ENCODE data around the gene SH3RF3. TPM values are rescaled to one million over a fixed set of nuclear protein-coding genes. Genes with fewer than 3 reads are reported as not detected.

The SH3RF3 gene
- total RNA-seq, 1 donor from 2014 or later = 10.8 TPM

- TF ChIP-seq POLR2A (IDR thresholded peaks at IDR 0.05) (no peak), POLR2AphosphoS5 (IDR thresholded peaks at IDR 0.05; ENCODE audit: insufficient read depth in 1 of 2, low read depth in 1 of 2) (no peak), CTCF (IDR thresholded peaks at IDR 0.05) (no peak)
- H3K27me3 ChIP-seq = no peaks in the 10 kb centered on the region
- no peaks in the 10 kb centered on the region for H3K36me3 ChIP-seq
- peaks cover 48% of the 10 kb centered on the region for H3K4me1 ChIP-seq
- no peaks in the 10 kb centered on the region for H3K9me3 ChIP-seq
- intact Hi-C loops (cut with DNase I) = no loop called here
- DNase-seq (ENCODE audit: extremely low spot score in 2 of 2) = no peak
- no peak overlapping the region for H3K27ac ChIP-seq
- H3K4me3 ChIP-seq = no peak overlapping the region
Measured at GRCh38 chr2:109210431-109211200, 81.6 kb downstream of the SH3RF3 start.

- H3K9me3 ChIP-seq = no peaks in the 10 kb centered on the region
- intact Hi-C loops (cut with DNase I) = no loop called here
- no peak for DNase-seq (ENCODE audit: extremely low spot score in 2 of 2)
- TF ChIP-seq POLR2AphosphoS5 (IDR thresholded peaks at IDR 0.05; ENCODE audit: insufficient read depth in 1 of 2, low read depth in 1 of 2) (no peak), POLR2A (IDR thresholded peaks at IDR 0.05) (no peak), CTCF (IDR thresholded peaks at IDR 0.05) (no peak)
- H3K4me3 ChIP-seq = no peak overlapping the region
- no peaks in the 10 kb centered on the region for H3K36me3 ChIP-seq
- H3K27ac ChIP-seq = no peak overlapping the region
- H3K4me1 ChIP-seq = peaks cover 48% of the 10 kb centered on the region
- H3K27me3 ChIP-seq = no peaks in the 10 kb centered on the region
Measured at GRCh38 chr2:109211315-109211714, 82.3 kb downstream of the SH3RF3 start.

- H3K4me1 ChIP-seq = peaks cover 56% of the 10 kb centered on the region
- no peak for TF ChIP-seq POLR2A (IDR thresholded peaks at IDR 0.05)
- TF ChIP-seq POLR2AphosphoS5 (IDR thresholded peaks at IDR 0.05; ENCODE audit: insufficient read depth in 1 of 2, low read depth in 1 of 2) = no peak
- TF ChIP-seq CTCF (IDR thresholded peaks at IDR 0.05) = no peak
Measured at GRCh38 chr2:109212836-109213563, 84.0 kb downstream of the SH3RF3 start.

GRCh38 chr2:109213646-109214433 lies 84.8 kb downstream of the SH3RF3 start:
- TF ChIP-seq CTCF (IDR thresholded peaks at IDR 0.05) (no peak), POLR2AphosphoS5 (IDR thresholded peaks at IDR 0.05; ENCODE audit: insufficient read depth in 1 of 2, low read depth in 1 of 2) (no peak), POLR2A (IDR thresholded peaks at IDR 0.05) (no peak)
- Histone ChIP-seq H3K4me3 (no peak overlapping the region), H3K27me3 (no peaks in the 10 kb centered on the region), H3K27ac (no peak overlapping the region), H3K4me1 (peaks cover 62% of the 10 kb centered on the region), H3K36me3 (no peaks in the 10 kb centered on the region), H3K9me3 (no peaks in the 10 kb centered on the region)
- intact Hi-C loops (cut with DNase I) = no loop called here
- no peak for DNase-seq (ENCODE audit: extremely low spot score in 2 of 2)

More at GRCh38 chr2:109212836-109213563, 84.0 kb downstream of the SH3RF3 start:
- H3K9me3 ChIP-seq = no peaks in the 10 kb centered on the region
- intact Hi-C loops (cut with DNase I) = no loop called here
- no peak overlapping the region for H3K27ac ChIP-seq
- H3K27me3 ChIP-seq = no peaks in the 10 kb centered on the region
- no peak overlapping the region for H3K4me3 ChIP-seq
- H3K36me3 ChIP-seq = no peaks in the 10 kb centered on the region
- no peak for DNase-seq (ENCODE audit: extremely low spot score in 2 of 2)

Measured in vagina (tissue), 2 donors.